HEK293T (cell line): Measurements from ENCODE around the gene ASB2.

ENCODE experiments used
- BHLHE40 ChIP-seq: fragments of 450-650 bp; IDR thresholded peaks from 2 replicates; pipeline ENCODE4 v1.6.1; 2016; ENCODE audit warnings: mild to moderate bottlenecking, moderate library complexity, borderline replicate concordance
- ELF4 ChIP-seq: fragments of 450-650 bp; IDR thresholded peaks from 2 replicates; pipeline ENCODE4 v1.6.1; 2017; ENCODE audit warnings: antibody characterized with exemption
- FOXA1 ChIP-seq: fragments of 450-650 bp; IDR thresholded peaks from 2 replicates; pipeline ENCODE4 v1.6.1; 2016; ENCODE audit warnings: mild to moderate bottlenecking
- FOXK2 ChIP-seq: fragments of 450-650 bp; IDR thresholded peaks from 2 replicates; pipeline ENCODE4 v1.6.1; 2016; ENCODE audit warnings: mild to moderate bottlenecking
- FOXM1 ChIP-seq: fragments of 450-650 bp; IDR thresholded peaks from 2 replicates; pipeline ENCODE4 v1.6.1; 2017; ENCODE audit warnings: mild to moderate bottlenecking, borderline replicate concordance
- L3MBTL2 ChIP-seq: fragments of 450-650 bp; conservative IDR thresholded peaks from 2 replicates; pipeline ENCODE4 v1.6.1; 2016; ENCODE audit warnings: mild to moderate bottlenecking
- SUZ12 ChIP-seq: fragments of 450-650 bp; IDR thresholded peaks from 2 replicates; pipeline ENCODE4 v1.6.1; 2016; ENCODE audit warnings: mild to moderate bottlenecking
- TARDBP ChIP-seq: fragments of 450-650 bp; IDR thresholded peaks from 2 replicates; pipeline ENCODE4 v1.6.1; 2016
- ZNF384 ChIP-seq: fragments of 450-650 bp; IDR thresholded peaks from 2 replicates; pipeline ENCODE4 v1.6.1; 2016

- no peak for TF ChIP-seq BHLHE40
- TF ChIP-seq FOXM1: no peak
- TF ChIP-seq SUZ12: no peak
- TF ChIP-seq FOXA1: no peak
- no peak for TF ChIP-seq ZNF384
- no peak for TF ChIP-seq L3MBTL2
- no peak for TF ChIP-seq ELF4
- TF ChIP-seq TARDBP: no peak
- no peak for TF ChIP-seq FOXK2
These were observed 2.1 kb downstream of the ASB2 start for GRCh38 chr14:93974299-93974698.
